NK-92 (cell line): ENCODE data around the gene BARHL1.
"Not testable (repeated sequence)": the region's sequence is repeated elsewhere in the genome, so short reads cannot be mapped to it uniquely, and the experiment has no call there.

Experiments
- DNase-seq: peaks from one replicate; lab custom pipeline; 2025; ENCODE audit not compliant: unreplicated experiment; lab: John Stamatoyannopoulos, UW

Gene BARHL1

DNA sequence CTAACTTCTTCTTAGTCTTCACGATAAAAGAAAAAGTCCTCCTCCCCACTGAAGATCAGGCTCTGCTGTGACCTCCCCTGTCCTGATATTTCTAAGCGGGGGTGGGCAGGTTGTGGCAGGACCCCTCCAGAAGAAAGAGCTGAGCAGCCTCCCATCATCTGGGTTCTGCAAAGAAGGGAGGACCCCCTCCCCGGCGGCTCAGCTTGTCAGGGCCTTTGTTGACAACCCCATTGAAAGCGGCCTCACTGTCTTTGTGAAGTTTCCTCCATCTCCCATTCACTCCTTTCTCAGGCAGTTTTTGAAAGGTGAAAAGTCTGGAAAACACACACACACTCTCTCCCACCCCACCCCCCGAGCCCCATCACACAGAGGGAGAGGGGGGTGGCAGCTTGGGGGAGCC lies 26.2 kb upstream of the BARHL1 start:
- DNase-seq = no peak

DNA sequence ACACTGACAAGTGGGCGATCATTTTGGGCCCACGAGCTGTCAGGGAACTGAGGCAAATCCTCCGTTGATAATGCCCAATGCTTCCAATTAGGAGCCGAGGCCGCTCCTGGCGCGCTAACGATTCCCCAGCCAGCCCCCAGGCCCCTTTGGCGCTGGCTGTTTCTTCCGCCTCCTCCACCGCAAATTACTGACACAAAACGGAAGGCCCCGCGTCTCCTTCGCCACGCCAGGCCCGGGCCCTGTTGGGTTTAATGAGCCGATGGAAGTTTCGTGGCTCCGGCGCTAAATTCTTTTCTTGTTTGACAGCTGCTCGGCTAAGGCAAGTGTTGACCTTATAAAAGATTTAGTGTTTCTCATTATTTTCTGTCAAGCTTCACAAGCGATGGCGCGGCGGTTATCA lies 25.7 kb upstream of the BARHL1 start:
- DNase-seq = no peak

GRCh38 chr9:132557159-132557558 lies 25.2 kb upstream of the BARHL1 start:
- no peak for DNase-seq

DNA sequence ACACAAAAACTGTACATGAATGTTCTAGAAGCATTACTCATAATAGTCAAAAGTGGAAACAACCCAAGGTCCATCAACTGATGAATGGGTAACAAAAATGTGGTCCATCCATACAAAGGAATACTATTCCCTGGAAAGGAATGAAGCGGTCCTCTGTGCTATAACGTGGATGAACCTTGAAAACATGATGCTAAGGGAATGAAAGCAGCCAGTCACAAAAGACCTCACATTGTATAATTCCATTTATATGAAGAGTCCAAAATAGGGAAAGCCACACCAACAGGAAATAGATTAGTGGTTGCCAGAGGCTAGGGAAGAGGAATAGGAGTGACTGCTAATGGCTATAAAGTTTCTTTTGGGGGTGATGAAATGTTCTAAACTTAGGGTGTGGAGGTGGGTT lies 22.7 kb upstream of the BARHL1 start:
- no peak for DNase-seq

DNA sequence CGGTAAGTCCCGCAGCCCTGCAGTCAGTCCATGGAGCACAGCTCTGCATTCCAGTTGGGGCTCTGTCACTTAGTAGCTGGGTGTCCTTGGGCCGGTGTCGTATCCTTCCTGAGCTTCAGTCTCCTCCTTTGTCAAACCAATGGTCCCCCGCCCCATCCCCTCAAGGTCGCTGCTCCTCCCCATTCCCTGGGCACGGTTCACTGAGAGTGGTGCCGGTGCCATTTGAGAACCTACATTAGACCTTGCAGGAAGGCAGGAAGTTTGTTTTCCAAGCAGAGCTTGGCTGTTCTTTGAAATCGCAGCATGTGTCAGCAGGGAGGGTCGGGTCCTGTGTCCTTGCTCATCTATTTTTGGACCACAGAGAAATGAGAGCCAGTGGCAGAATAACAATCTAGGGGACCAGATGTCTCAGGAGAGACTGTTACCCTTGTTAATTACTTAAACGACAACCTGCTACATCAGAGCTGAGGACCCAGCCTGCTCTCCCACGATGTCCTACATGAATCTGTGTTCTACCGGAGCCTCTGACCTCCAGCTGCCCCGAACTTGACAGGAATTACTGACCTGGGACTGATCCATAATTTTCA lies 21.7 kb upstream of the BARHL1 start:
- no peak for DNase-seq

- DNase-seq = no peak
Observed at GRCh38 chr9:132562306-132562573, 20.2 kb upstream of the BARHL1 start.

DNA sequence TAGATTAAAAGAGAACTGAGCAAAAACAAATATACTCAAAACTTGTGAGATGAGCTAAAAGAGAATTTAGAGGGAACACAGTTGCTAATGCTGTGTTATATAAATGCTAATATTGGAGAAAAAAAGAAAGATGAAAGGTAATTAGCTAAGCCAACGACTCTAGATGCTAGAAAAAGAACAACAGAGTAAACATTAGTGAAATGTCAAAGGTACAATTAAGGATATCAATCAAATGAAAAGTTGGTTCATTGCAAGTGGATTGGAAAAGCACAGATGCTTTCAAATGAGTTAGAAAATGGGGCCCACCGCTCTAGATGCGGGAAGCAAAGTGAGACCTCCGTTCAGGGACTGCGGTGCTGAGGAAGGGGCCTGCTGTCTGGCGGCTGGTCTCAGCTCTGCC lies 17.9 kb upstream of the BARHL1 start:
- no peak for DNase-seq

DNA sequence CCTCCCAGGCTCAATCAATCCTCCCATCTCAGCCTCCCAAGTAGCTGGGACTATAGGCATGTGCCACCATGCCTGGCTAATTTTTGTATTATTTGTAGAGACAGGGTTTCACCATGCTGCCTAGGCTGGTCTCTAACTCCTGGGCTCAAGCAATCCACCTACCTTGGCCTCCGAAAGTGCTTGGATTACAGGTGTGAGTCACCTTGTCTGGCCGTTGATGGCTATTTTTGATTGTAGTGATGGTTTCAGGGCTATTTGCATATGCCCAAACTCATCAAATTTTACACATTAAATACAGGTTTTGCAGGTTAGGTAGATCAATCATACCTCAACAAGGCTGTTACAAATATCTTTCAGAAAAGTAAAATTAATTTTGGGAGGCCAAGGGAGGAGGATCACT lies 13.6 kb upstream of the BARHL1 start:
- not testable (repeated sequence) for DNase-seq

DNA sequence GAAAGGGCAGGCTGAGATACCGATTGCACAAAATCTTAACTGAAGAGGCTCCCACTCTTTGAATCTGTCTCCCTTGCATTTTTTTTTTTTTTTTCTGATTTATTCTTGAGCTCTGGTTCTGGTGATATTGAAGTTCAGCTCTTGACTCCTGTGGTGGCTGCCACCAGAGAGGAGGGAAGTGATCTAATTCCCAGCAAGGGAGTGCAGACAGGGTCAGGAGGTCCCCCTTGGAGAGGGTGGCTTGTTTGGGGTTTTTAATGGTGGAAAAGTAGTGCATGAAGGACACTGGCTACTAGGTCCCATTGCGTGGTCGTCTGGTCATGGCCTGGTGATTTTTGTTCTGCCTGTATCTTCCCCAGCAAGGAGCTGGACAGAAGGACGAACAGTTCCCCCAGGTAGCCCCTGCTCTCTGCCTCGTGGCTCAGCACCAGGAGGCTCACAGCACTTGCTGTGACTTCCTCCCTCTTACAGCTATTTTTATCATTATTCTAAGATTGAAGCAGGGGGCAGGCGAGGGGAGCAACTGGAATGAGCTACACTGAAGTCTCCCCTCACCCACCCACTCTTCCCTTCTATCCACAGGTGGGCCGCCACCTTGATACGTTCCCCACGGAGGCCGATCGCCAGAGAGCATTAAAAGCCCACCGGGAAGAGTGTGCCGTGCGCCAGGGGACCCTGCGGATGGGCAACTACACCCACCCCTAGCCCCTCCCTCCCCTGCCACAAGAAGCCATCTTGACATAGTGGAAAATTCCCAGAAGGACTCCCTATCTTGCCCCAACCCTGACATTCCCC lies 10.4 kb upstream of the BARHL1 start:
- DNase-seq = no peak

GRCh38 chr9:132572921-132573320 lies 9.5 kb upstream of the BARHL1 start:
- DNase-seq = no peak

GRCh38 chr9:132575005-132575609 lies 7.3 kb upstream of the BARHL1 start:
- no peak for DNase-seq

DNA sequence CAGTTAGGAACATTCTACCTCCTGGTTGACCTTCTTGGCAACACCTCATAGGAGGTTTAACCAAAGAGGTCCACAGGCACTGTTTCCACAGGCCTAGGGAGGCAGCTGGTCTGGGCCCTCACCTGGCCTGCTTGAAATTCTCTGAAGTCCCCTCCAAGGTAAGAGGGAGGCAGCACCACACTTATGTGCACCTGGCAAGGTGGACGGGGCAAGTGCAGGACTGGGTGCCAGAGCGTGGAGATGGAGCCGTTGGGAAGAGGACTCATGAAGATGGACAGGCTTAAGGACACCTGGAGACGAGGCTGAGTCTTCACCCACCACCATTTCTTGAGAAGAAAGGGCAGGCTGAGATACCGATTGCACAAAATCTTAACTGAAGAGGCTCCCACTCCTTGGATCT lies 6.6 kb upstream of the BARHL1 start:
- DNase-seq = no peak

DNA sequence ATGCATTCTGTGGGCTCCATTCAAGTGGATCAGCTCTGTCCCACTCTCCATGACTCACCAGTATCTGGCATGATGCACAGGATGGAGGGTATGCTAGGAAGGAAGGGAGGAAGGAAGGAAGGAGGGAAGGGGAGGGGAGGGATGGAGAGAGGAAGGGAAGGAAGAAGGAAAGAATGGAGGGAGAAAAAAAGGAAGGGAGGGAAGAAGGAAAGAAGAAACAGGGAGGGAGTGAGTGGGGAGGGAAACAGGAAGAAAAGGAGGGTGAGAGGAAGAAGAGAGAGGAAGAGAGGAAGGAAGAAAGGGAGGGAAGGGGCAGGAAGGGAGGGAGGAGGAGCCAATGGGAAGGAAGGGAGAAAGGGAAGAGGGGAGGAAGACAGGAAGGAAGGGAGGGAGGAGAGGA lies 5.3 kb upstream of the BARHL1 start:
- DNase-seq = no peak

- DNase-seq = no peak
Observed at GRCh38 chr9:132578367-132578932, 4.0 kb upstream of the BARHL1 start.

DNA sequence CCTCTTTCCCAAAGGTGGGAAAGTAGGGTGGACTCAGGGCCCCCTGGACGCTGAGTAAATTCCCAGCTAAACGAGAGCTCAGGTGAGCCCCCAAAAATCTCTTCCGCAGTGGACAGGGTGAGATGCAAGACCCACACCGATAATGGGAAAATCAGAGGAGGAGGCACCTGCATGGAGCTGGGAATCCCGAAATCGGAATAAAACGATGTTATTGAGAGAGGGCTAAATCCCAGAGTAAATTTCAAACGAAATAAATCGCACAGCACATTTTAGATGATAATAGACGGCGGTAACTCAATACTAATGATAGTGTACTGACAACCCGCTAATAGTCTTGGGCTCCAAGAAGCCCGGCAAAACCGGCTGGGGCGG lies 3.0 kb upstream of the BARHL1 start:
- no peak for DNase-seq

DNA sequence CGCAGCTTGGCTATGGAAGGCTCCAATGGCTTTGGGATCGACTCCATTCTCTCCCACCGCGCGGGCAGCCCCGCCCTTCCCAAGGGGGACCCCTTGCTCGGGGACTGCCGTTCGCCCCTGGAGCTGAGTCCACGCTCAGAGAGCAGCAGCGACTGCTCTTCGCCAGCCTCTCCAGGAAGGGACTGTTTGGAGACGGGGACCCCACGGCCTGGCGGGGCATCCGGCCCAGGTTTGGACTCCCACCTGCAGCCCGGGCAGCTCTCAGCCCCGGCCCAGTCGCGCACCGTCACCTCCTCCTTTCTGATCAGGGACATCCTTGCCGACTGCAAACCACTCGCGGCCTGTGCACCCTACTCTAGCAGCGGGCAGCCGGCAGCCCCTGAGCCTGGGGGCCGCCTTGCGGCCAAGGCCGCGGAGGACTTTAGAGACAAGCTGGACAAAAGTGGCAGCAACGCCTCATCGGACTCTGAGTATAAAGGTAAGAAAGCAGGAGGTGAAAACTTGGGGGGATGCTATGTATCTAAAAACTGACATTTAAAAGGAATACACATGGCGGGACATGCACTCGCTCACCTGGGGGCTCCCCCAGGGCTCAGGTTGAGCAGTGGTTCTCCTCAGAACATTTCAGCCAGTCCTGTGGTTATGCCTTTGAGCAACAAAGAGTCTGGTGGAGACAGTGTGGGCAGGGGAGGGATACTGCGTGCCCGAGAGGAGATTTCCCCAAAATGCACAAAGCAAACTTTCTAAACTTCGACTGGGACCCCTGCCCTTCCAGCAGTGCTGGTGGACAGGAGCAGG lies 579 bp downstream of the BARHL1 start:
- no peak for DNase-seq

- DNase-seq = no peak
Observed at GRCh38 chr9:132583584-132584304, 1.3 kb downstream of the BARHL1 start.

DNA sequence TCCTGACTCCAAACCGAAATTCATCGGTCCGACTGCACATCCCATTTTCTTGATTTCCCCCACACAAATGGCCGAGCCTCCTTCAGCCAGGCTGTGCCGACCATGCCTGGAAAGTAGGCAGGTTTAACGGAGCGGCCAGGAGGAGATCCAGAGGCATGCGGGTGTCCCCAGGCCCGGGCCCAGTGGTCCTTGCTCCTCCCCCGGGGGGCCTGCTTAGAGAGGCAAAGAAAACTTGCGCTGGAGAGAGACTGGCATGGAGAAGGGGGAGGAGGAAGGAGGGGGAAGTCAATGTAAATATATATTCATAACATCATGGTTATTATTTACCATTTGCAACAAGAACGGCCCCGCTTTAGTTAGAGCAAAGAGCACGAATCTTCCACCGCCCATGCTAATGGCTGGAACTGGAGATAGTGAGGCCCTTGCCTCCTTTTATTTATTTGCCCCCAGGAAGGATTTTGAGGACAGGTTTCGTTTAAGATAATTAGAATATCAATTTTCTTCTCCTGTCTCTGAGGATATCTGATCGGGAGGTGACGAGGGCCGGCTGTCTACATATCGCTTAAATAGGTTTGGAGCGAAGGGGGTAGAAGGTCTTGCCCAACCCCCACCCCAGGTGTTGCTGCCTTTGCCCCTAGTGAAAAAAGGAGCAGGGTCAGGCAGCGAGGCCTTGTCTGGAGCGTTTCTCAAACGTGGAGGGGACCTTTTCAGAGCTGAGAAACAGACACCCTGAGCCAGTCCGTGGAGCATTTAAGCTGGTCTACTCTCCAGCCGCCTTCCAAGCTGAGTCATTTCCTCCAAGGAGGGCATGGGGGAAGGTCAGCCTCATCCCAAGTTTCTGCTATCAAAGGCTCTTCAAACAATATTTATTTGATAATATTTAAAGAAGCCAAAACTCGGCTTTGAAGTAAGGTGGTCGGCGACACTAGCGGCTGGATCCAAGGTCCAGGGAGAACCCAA lies 2.5 kb downstream of the BARHL1 start:
- no peak for DNase-seq

- DNase-seq = no peak
Observed at GRCh38 chr9:132585954-132586829, 3.8 kb downstream of the BARHL1 start.
